WERI-Rb-1 (cell line): ENCODE measurements around the gene KRT32.

Source experiments
- DNase-seq: peaks from one replicate; pipeline ENCODE4 v3.0.0-alpha.2; 2020
- H3K27ac ChIP-seq: fragments of 250-450 bp; sonication (Bioruptor Pico); 2 replicates; pipeline ENCODE4 v1.5.1; 2020; ENCODE audit warnings: mild to moderate bottlenecking, moderate library complexity
- H3K27me3 ChIP-seq: fragments of 250-450 bp; sonication (Bioruptor Pico); 2 replicates; pipeline ENCODE4 v1.5.1; 2021; ENCODE audit warnings: mild to moderate bottlenecking, low read depth, moderate library complexity; ENCODE audit not compliant: insufficient read depth, severe bottlenecking
- H3K36me3 ChIP-seq: fragments of 250-450 bp; sonication (Bioruptor Pico); 2 replicates; pipeline ENCODE4 v1.5.1; 2020; ENCODE audit warnings: mild to moderate bottlenecking, moderate library complexity
- H3K4me3 ChIP-seq: 2 replicates; pipeline ENCODE4 v1.5.1; 2011; ENCODE audit warnings: low read depth, mild to moderate bottlenecking, control low read depth, low read length
- H3K9me3 ChIP-seq: fragments of 250-450 bp; sonication (Bioruptor Pico); 2 replicates; pipeline ENCODE4 v1.5.1; 2021; ENCODE audit warnings: mild to moderate bottlenecking, moderate library complexity; ENCODE audit not compliant: severe bottlenecking
- TF ChIP-seq, protein P1 (sequence below): IDR thresholded peaks from 2 replicates; pipeline ENCODE4 v1.5.1; 2011; ENCODE audit warnings: low read depth, mild to moderate bottlenecking, control low read depth, inconsistent platforms, low read length

KRT32 gene

DNA sequence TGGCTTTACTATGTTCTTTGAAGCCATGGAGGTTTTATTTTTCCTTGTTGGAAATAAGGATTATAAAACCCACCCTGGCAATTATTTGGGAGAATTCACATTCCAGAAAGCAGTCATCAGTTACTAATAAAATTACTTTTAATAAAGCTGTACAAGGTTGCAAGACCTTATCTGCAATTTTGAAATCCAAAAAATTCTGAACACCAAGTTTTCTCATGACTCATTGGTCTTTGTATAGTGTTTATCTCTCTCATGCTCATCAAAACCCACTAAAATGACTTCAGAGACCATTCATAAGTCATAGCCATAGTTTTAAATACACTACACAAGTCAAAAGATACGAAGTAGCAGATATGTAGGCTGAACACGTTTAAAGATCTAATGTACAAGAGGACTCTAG lies 20.4 kb downstream of the KRT32 start:
- Histone ChIP-seq H3K27ac (no peak overlapping the region), H3K27me3 (peaks cover 96% of the 10 kb centered on the region), H3K4me3 (no peak overlapping the region), H3K9me3 (peaks cover 20% of the 10 kb centered on the region), H3K36me3 (no peaks in the 10 kb centered on the region)
- DNase-seq, result no peak
- TF ChIP-seq, protein P1, sequence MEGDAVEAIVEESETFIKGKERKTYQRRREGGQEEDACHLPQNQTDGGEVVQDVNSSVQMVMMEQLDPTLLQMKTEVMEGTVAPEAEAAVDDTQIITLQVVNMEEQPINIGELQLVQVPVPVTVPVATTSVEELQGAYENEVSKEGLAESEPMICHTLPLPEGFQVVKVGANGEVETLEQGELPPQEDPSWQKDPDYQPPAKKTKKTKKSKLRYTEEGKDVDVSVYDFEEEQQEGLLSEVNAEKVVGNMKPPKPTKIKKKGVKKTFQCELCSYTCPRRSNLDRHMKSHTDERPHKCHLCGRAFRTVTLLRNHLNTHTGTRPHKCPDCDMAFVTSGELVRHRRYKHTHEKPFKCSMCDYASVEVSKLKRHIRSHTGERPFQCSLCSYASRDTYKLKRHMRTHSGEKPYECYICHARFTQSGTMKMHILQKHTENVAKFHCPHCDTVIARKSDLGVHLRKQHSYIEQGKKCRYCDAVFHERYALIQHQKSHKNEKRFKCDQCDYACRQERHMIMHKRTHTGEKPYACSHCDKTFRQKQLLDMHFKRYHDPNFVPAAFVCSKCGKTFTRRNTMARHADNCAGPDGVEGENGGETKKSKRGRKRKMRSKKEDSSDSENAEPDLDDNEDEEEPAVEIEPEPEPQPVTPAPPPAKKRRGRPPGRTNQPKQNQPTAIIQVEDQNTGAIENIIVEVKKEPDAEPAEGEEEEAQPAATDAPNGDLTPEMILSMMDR, result no peak

GRCh38 chr17:41444640-41445039 lies 22.5 kb downstream of the KRT32 start:
- TF ChIP-seq, protein P1, result no peak
- Histone ChIP-seq H3K27ac (no peak overlapping the region), H3K27me3 (peaks cover 98% of the 10 kb centered on the region), H3K9me3 (peaks cover 14% of the 10 kb centered on the region), H3K36me3 (no peaks in the 10 kb centered on the region), H3K4me3 (no peak overlapping the region)
- no peak for DNase-seq

DNA sequence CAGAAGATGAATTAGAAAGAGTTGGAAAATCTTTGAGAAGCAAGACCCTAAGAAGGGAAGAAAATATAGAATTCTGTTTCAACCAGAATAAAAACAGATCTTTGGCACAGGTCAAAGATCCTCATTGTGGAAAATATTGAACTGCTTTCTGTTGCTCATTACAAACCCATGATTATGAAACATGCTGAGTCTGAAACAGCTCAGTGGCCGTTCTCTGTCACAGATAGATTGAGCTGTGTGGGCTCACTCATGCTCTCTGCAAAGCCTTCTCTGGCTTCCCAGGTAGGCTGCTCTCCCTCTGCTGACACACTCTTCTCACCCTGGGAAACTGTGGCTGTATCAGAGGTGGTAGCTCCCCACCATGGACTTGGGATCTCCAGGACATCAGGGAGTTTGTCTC lies 23.0 kb downstream of the KRT32 start:
- no peak overlapping the region for H3K4me3 ChIP-seq
- H3K27ac ChIP-seq, result no peak overlapping the region
- peaks cover 98% of the 10 kb centered on the region for H3K27me3 ChIP-seq
- TF ChIP-seq, protein P1, result no peak
- DNase-seq, result no peak
- peaks cover 14% of the 10 kb centered on the region for H3K9me3 ChIP-seq
- no peaks in the 10 kb centered on the region for H3K36me3 ChIP-seq

DNA sequence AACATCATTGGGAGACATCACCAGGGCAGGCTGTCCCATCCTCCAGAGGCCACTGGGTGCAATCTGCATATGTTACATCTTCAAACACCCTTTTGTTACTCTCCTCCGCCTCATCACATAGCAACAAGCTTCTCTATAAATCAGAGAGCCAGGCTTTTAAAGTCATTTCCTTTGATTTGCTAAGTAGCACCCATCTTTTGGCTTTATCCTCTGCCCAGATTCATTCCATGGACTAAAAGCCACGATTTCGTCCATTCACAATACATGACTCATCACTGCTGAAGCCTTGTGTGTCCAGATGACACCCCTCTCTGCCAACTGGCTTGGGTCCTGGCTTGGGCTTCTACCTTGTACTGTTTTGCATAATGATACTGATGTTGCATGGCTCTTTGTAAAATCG lies 24.4 kb downstream of the KRT32 start:
- Histone ChIP-seq H3K27me3 (peaks cover 98% of the 10 kb centered on the region), H3K36me3 (no peaks in the 10 kb centered on the region), H3K9me3 (peaks cover 14% of the 10 kb centered on the region), H3K4me3 (no peak overlapping the region), H3K27ac (no peak overlapping the region)
- no peak for DNase-seq
- TF ChIP-seq, protein P1, result no peak

GRCh38 chr17:41440531-41441033 lies 26.6 kb downstream of the KRT32 start, which contains the start of gene KRT38:
KRT38 (minus strand) TSS chr17:41440983; CDS start chr17:41440921, 62 bp downstream.
- TF ChIP-seq, protein P1, result no peak
- Histone ChIP-seq H3K36me3 (no peaks in the 10 kb centered on the region), H3K4me3 (no peak within 1 kb of the TSS), H3K27me3 (peaks cover 100% of the 10 kb centered on the region), H3K27ac (no peak within 1 kb of the TSS), H3K9me3 (peaks cover 20% of the 10 kb centered on the region)
- no peak for DNase-seq

- peaks cover 18% of the 10 kb centered on the region for H3K9me3 ChIP-seq
- H3K4me3 ChIP-seq, result no peak overlapping the region
- H3K36me3 ChIP-seq, result no peaks in the 10 kb centered on the region
- no peak overlapping the region for H3K27ac ChIP-seq
- no peak for DNase-seq
- H3K27me3 ChIP-seq, result peaks cover 100% of the 10 kb centered on the region
- TF ChIP-seq, protein P1, result no peak
These were observed 27.8 kb downstream of the KRT32 start for GRCh38 chr17:41439375-41439774.
